Measurements from ENCODE around the gene RASA4. TPM values are rescaled to one million over a fixed set of nuclear protein-coding genes. Genes with fewer than 3 reads are reported as not detected.

The RASA4 gene
- total RNA-seq (2022; extraction: Qiagen RNA extraction) = 1.7 to 2.4 TPM (median 2.2 TPM) in 5 replicates

GRCh38 chr7:102616507-102617125, at the start of gene RASA4:
RASA4 (minus strand) TSS chr7:102616756; CDS start chr7:102616689, 67 bp downstream.

GRCh38 chr7:102649924-102650323, 33.4 kb upstream of the RASA4 start, which contains the start of gene SPDYE2B:
SPDYE2B (plus strand) TSS chr7:102650319; CDS start chr7:102652349, 2,030 bp downstream.

GRCh38 chr7:102642691-102643090, 26.1 kb upstream of the RASA4 start, which contains the start of gene UPK3BL1:
UPK3BL1 (minus strand) TSS chr7:102642791; CDS start chr7:102642741, 50 bp downstream.

GRCh38 chr7:102572261-102573239, 44.0 kb downstream of the RASA4 start, which contains the start of gene POLR2J3:
POLR2J3 (minus strand) TSS chr7:102572583; CDS start chr7:102572521, 62 bp downstream.

GRCh38 chr7:102550808-102551422, 65.6 kb downstream of the RASA4 start, which contains the start of gene SPDYE2:
SPDYE2 (plus strand) TSS chr7:102551226; CDS start chr7:102553256, 2,030 bp downstream.

GRCh38 chr7:102543596-102543995, 73.0 kb downstream of the RASA4 start, which contains the start of gene UPK3BL2:
UPK3BL2 (minus strand) TSS chr7:102543696; CDS start chr7:102543636, 60 bp downstream.

Other genes with a start within 250 kb of the RASA4 start
- 20.6 to 23.7 TPM (median 23.6 TPM) in 5 replicates for gene PRKRIP1, start 220.4 kb downstream of the RASA4 start, total RNA-seq (2022; extraction: Qiagen RNA extraction)
- gene ORAI2, start 183.2 kb downstream of the RASA4 start, total RNA-seq (2022; extraction: Qiagen RNA extraction) = 25.4 to 43.0 TPM (median 39.0 TPM) in 5 replicates
- gene ALKBH4, start 151.9 kb downstream of the RASA4 start, total RNA-seq (2022; extraction: Qiagen RNA extraction) = 8.8 to 12.7 TPM (median 12.3 TPM) in 5 replicates
- gene LRWD1, start 151.8 kb downstream of the RASA4 start, total RNA-seq (2022; extraction: Qiagen RNA extraction) = 23.4 to 36.6 TPM (median 34.0 TPM) in 5 replicates
- 106 to 112 TPM (median 109 TPM) in 5 replicates for gene POLR2J, start 137.8 kb downstream of the RASA4 start, total RNA-seq (2022; extraction: Qiagen RNA extraction)
- gene RASA4B, start 99.0 kb downstream of the RASA4 start, total RNA-seq (2022; extraction: Qiagen RNA extraction) = 1.4 to 1.8 TPM (median 1.6 TPM) in 5 replicates
- 2.1 to 3.8 TPM (median 2.7 TPM) in 5 replicates for gene UPK3BL2, start 73.1 kb downstream of the RASA4 start, total RNA-seq (2022; extraction: Qiagen RNA extraction)
- not detected in 5 replicates for gene SPDYE2, start 65.5 kb downstream of the RASA4 start, total RNA-seq (2022; extraction: Qiagen RNA extraction)
- gene POLR2J3, start 44.2 kb downstream of the RASA4 start, total RNA-seq (2022; extraction: Qiagen RNA extraction) = 16.8 to 37.3 TPM (median 29.9 TPM) in 5 replicates
- gene UPK3BL1, start 26.0 kb upstream of the RASA4 start, total RNA-seq (2022; extraction: Qiagen RNA extraction) = 7.9 to 14.2 TPM (median 13.0 TPM) in 5 replicates
- gene SPDYE2B, start 33.6 kb upstream of the RASA4 start, total RNA-seq (2022; extraction: Qiagen RNA extraction) = not detected in 5 replicates
- 0.10 to 0.75 TPM (median 0.52 TPM) in 5 replicates for gene POLR2J2, start 54.9 kb upstream of the RASA4 start, total RNA-seq (2022; extraction: Qiagen RNA extraction)
- 6.9 to 7.7 TPM (median 7.3 TPM) in 5 replicates for gene FAM185A, start 132.2 kb upstream of the RASA4 start, total RNA-seq (2022; extraction: Qiagen RNA extraction)